GM10266 (cell line): Measurements from ENCODE around the gene SULT1A2.
"Not testable (repeated sequence)": the region's sequence is repeated elsewhere in the genome, so short reads cannot be mapped to it uniquely, and the experiment has no call there.

Experiments
- DNase-seq: peaks from one replicate; pipeline ENCODE4 v3.0.0; 2012; ENCODE audit errors: extremely low spot score
- CTCF ChIP-seq: IDR thresholded peaks from 2 replicates; pipeline ENCODE4 v1.5.1; 2012; ENCODE audit warnings: mild to moderate bottlenecking, low read depth; ENCODE audit not compliant: control insufficient read depth, insufficient read depth; ENCODE audit errors: missing control alignments

Gene SULT1A2

DNA sequence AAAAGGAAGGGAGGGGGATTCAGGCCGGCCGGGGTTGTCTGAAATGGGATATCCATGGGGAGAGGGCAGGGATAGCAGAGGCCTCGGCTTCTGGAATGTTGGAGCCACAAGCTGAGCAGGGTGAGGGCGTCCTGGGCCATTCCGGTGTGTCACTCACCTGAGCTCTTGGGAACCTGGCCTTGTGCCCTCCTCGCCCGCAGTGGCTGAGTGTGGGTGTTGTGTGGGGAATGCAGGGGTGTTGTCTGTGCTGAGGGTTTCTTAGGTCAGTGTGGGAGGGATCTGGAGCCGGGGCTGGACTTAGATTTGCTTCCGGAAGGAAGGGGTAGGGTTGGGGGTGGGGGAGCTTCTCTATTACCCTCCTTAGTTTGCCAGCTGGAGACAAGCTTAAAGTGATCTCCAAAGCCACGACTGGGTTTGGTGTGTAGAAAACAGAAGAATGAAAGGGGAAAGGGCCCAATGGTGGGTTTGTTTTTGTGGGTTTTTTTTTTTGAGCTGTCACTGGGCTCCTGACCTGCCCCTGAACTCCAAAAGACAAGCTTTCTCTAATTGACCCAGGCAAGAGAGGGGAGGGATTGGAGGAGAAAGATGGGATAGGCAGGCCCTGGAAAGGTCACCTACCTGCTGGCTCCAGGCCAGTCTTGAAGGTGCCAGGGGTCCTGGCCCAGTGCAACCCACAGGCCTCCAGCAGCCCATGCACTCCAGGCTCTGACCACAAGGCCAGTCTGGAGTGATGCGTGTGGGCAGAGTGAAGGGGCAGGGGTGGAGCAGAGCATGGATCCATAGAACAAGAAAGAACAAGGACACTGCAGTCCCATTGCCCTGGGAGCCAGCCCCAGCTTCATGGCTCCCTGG, at the start of gene SULT1A2:
Gene SULT1A2 (minus strand): TSS at position 211 of the 852 bp plus-strand sequence. CDS start 1,120 bp downstream, outside the sequence.
- no peak for DNase-seq

GRCh38 chr16:28639959-28640358, 43.1 kb upstream of the SULT1A2 start:
- not testable (repeated sequence) for DNase-seq

More for the DNA sequence above, at the start of gene SULT1A2:
- no peak for TF ChIP-seq CTCF

DNA sequence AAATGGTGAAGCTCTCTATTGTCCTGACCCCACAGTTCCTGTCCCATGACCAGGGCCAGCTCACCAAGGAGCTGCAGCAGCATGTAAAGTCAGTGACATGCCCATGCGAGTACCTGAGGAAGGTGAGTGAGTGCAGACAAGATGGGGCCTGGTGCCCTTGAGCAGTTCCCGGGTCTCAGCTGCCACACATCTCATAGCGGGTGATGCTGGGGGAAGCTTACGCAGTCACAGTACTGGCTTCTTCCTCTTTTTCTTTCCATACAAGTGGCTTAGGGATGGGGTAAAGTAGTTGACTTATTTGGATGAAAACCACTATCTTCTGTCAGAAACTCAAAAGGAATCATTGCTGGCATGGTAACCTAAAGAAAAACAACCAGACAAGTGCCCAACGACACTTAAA, 41.5 kb upstream of the SULT1A2 start:
- not testable (repeated sequence) for DNase-seq

- DNase-seq = not testable (repeated sequence)
These were observed 40.9 kb upstream of the SULT1A2 start, which contains the start of gene NPIPB8 for GRCh38 chr16:28637765-28638164. TSS of gene NPIPB8 (plus strand) at chr16:28638065. CDS start at chr16:28638361, 296 bp downstream.

DNA sequence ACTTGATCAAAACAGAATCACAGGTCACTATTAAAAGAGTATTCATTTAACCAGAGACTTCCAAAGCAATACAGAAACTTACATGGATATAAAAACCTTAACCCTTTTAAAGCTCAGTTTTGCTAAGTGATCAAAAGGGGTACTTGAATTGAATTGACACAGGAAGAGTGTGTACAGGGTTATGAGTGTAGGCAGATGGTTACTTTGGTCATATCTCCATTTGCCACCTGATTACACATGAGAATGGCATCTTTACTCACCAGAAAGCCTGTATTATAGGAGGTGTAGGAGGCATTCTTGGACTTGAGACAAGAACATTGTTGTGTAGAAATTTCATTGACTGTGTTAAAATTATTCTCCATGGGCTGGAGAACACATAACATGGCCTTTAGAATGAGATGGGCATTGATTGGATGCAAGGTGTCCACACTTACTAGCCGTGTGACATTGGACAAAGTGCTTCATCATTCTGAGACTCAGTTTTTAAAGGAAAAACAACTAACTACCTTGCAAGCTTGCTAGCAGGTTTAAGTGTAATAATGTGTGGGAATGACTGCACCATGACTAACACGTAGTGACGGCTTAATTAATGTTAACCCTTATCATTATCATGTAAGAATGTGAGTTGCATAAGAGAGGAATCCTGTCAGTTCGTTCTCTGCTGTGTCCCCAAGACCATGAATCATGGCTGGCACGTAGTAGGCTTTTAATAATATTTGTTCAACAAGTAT, 39.4 kb upstream of the SULT1A2 start:
- DNase-seq = not testable (repeated sequence)

DNA sequence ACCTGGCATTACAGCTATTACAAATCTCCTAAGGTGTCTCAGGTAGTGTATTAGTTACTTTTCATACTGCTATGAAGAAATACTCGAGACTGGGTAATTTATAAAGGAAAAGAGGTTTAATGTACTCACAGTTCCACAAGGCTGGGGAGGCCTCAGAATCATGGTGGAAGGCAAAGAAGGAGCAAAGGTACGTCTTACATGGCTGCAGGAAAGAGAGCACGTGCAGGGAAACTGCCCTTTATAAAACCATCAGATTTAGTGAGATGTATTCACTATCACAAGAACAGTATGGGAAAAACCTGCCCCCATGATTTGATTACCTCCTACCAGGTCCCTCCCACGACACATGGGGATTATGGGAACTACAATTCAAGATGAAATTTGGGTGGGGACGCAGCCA, 34.1 kb upstream of the SULT1A2 start:
- DNase-seq = not testable (repeated sequence)

DNA sequence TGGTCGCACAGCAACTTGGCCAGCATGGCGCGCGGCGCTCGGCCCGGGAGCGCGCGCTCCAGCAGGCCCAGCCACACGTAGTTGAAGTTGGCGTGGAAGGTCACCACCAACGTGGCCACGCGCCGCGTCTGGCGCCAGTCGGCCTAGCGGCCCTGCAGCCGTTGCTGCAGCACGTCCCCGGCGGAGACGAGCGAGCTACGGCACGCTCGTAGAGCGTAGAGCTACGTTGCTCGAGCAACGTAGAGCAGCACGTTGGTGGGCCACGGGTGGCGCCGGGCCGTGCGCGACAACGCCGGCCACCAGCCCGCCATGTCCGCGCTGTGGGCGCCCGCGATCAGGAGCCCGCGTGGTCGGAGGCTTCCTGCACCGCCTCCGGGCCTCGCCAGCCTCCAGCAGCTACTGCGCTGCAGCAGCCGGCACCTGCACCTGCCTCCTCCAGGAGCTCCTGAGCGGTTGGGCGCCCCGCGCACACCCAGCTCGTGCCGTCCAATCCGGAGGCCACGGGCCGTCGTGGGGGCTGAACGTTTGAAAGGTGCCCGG, 26.4 kb upstream of the SULT1A2 start:
- no peak for TF ChIP-seq CTCF
- DNase-seq = no peak

DNA sequence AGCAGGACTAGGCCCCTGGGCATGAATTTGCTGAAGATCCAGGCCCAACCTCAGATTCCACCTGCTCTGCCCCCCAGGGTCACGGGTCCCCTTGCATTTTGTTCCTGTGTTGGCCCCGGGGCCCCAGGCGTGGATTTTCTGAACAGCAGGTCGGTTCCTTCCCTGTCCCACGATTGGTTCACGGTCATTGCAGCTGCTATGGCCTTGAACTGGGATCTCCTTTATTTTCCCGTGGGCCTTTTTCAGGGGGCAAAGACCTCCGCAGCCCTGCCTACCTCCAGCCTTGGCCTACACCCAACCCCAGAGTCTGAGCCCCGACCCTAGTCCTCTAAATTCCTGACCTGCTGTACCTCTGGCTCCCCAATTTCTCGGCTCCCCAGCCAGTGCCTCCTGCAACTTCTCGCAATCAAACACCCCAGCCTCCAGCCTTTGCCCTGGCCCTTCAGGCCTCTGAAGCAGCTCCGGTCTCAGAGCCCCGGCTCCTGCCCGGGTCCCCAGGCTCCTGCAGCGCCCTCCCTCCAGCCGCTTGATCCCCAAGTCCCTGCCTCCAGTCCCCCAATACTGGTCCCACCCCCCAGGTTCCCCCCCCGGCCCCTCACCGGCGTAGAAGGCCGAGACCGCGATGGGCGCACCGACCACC, 25.8 kb upstream of the SULT1A2 start:
- DNase-seq = not testable (repeated sequence)

DNA sequence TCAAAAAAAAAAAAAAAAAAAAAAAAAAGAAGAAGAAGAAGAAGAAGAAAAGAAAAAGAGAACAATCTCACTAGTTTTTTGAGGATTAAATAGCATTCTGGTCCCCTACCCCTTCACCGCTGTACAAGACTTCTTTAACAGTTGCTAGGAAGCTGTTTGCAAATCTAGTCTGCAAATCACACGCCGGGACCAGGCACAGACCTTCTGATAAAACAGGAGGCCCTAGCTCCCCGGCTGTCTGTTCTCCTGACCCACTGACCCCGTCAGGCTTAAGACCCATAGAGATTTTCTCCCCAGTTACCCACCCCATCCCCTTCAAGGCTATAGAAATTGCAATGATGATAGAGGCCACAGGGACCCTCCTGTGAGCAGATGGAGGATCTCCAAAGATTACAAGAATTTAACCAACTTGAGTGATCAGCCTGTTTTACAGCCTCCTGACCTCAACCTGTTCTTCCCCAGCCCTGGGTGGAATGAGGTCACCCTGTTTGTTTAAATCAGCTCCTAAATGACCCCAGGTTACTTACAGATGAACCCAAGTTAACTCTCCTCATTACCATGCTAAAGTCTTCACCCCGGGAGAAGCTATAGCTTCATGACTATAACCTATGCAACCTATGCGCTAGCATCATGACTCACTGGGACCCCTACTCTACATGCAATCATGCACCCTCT, 24.8 kb upstream of the SULT1A2 start:
- no peak for DNase-seq
- TF ChIP-seq CTCF = no peak

DNA sequence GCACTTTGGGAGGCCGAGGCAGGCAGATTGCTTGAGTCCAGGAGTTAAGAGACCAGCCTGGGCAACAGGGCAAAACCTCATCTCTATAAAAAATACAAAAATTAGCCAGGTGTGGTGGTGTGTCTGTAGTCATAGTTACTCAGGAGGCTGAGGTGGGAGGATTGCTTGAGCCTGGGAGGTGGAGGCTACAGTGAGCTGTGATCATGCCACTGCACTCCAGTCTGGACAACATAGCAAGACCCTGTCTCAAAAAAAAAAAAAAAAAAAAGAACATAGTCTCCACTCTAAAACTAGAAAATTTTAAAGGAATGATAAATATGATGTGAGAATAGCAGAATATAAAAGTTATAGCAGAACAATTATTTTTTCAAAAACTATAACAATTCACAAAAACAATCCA, 23.5 kb upstream of the SULT1A2 start:
- DNase-seq = not testable (repeated sequence)
